Stimulated activated CD4-positive, alpha-beta T cell treated with anti-CD3 and anti-CD28 coated beads, Interleukin-2, amount 100 ng/mL, for 4 hours (primary cell): ENCODE results near the gene RNF115.
A peak's percentile ranks its signal among the peaks of the same experiment; 100 is the strongest.
"Not testable (repeated sequence)": the region's sequence is repeated elsewhere in the genome, so short reads cannot be mapped to it uniquely, and the experiment has no call there.

Experiments used
- DNase-seq: peaks from one replicate; pipeline ENCODE4 v3.0.0-alpha.2; 2020; ENCODE audit warnings: low read depth

RNF115 gene

GRCh38 chr1:145823565-145824498 is at the start of gene RNF115, which contains the start of gene POLR3C:
TSS of gene RNF115 (minus strand) at chr1:145824095. CDS start at chr1:145823873, 222 bp downstream.
TSS of gene POLR3C (plus strand) at chr1:145824200. CDS start at chr1:145825777, 1,577 bp downstream.
- DNase-seq = peak; percentile 77

DNA sequence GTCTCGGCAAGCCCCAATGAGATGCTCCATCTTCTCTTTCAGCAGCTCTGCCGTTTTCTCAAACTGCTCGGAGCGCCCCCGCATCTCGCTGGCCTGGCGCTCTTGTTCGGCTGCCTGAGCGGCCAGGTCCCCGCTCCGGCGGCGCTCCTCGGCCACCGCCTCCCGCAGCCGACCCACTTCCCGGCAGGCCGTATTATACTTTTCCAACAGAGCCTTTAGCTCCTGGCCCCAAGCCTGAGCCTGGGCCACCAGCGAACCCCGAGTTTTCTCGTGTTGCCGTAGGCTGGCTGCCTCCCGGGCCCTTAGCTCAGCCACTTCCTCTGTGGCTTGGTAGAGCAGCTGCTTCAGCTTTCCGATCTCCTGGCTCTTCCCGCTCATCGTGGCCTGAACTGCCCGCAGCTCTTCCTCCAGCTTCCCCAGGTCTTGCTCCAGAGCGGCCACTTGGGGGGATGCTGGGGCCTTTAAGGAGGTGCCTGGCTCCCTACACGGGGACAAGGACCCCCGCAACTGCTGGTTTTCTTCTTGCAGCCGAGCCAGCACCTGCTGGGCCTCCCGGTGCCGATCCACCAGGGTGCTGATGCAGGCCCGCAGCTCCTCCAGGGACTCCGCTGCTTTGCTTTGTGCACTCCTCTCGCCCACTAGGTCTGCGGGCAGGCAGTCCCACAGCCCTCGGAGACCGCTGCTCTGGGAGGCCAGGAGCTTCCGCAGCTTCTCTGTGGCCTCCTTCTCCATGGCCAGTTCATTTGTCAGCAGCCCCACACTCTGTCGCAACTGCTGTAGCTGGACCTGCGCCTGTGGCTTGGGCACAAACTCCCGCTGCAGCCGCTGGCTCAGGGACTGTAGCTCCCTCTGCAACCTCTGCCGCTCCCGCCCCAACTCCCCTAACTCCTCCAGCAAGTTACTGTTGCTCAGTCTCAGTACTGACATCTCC is 48.4 kb upstream of the RNF115 start:
- no peak for DNase-seq

GRCh38 chr1:145868232-145868631 is 44.3 kb upstream of the RNF115 start:
- no peak for DNase-seq

- no peak for DNase-seq
Observed at GRCh38 chr1:145863282-145864018, 39.6 kb upstream of the RNF115 start.

DNA sequence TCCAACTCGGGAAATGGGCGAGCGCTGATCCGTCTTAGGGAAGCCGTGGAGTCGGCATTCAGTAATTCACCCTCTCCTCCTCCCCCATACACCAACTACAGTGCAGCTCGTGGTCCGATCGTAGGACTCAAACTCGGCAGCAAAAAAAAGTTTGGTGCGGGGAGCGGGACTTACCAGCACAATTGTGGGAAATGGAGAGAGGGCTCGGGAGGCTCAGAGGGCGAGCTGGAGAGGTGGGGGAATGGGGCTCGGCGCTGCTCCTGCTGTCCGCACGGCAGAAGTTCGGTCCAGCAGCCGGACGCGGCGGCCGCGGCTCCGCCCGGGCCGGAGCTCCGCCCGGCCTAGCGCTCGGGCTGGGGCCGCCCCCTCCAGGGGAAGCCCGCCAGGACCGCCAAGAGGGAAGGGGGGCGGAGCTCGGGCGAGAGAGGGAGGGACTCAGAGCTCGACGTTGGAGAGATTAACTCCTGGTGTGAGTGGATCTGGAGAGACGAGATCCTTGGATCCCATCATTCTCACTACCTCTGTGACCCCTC is 35.7 kb upstream of the RNF115 start:
- peak; percentile 60 for DNase-seq

DNA sequence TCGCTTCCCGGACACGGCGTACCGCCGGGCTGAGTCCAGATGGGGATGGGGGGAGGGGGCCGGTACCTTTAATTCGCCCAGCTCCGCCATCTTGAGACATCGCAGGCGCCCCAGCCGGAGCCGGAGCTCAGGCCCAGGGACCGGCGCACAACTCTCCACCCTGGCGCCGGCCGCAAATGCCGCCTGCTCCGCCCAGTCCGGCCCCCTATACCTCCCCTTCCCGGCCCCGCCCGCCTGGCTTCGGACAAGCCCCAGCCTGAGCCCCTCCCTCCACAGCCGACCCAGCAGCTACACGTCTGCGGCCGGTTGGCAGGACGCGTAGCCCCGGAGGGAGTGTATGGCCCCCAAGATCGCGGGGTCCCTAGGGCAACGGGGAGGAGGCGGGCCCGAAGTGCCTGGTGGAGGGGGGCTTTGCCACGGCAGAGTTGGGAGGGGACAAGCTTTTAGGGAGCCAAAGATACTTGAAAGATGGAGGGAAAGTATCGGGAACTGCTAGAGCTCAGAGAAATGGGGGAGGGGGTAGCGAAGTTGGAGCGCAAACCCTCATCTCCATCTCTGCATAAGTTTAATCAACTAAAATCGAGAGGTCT is 35.1 kb upstream of the RNF115 start, which contains the start of gene PIAS3:
Gene PIAS3, minus strand, starts transcription at position 181 of the 590 bp plus-strand sequence. Its CDS starts 91 bp downstream, at position 90.
- peak; percentile 67 for DNase-seq

DNA sequence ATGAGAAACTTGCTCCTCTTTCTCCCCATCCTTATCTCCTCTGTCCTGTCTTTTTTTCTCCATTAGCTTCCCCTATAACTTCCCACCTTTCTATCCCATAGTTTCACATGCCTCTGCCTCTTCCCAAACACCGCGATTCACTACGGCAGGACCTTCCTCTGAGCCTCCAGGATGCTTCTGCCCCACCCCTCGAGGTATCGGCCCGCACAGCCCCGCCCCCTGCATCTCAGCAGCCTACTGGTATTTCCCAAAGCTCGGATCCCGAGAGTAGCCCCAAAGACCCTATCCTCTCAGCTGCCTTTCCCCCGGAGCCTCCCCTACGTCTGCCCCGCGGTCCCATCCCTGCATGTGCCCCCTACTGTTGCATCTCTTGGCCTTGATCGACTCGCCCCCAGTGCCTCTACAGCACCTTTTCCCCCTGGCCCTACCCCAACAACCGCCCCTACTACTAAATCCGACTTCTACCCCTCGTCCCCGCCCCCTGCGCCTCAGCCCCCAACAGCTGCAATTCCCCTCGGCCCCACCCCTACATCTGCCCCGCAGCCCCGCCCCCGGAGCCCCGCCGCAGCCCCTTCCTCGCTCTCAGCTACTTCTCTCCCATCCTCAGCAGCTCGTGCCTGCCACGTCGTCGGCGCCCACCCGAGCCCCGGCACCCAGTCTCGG is 34.5 kb upstream of the RNF115 start:
- no peak for DNase-seq

DNA sequence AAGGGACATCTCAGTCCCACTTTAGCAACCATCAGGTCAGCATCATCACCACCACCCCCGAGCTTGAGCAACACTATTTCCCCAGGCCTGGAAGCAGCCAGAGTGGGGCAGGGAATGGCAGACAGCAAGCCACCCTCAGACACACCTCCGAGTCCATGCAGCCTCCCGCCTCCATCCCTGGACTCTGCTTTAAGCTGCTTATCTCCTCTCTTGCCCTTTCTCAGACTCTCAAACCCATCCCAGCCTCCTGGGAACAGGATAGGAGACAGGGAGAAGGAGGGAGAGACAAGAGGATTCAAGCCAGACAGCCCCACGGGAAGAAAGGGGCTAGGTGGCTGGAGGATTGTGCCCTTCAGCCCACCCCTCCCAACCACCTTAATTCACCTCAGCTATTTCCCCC is 33.3 kb upstream of the RNF115 start:
- DNase-seq = no peak

GRCh38 chr1:145855426-145855948 is 31.6 kb upstream of the RNF115 start:
- DNase-seq = no peak

- no peak for DNase-seq
Observed at GRCh38 chr1:145849356-145850160, 25.7 kb upstream of the RNF115 start.

DNA sequence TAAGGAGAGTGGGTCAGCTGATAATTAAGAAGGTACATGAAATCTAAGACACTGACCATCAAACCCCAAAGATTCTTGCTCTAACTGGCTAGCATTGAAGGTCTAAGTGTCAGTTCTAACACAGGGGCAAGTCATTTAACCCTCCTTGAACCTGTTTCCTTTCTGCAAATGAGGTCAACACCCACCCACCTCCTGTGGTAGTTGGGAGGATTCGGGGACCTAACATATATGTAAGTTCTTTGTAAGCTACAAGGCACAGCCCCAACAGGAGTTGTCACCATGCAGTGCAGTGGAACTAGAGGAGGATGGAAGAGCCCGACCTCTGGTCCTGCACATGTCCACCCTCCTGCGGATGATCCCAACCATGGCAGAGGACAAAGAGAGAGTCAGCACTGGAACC is 23.9 kb upstream of the RNF115 start:
- no peak for DNase-seq

GRCh38 chr1:145846201-145846612 is 22.3 kb upstream of the RNF115 start:
- no peak for DNase-seq

GRCh38 chr1:145845514-145846161 is 21.7 kb upstream of the RNF115 start, which contains the start of gene NUDT17:
TSS of gene NUDT17 (plus strand) at chr1:145845630. CDS start at chr1:145845641, 11 bp downstream.
- peak; percentile 62 for DNase-seq

GRCh38 chr1:145845144-145845513 is 21.2 kb upstream of the RNF115 start:
- DNase-seq = no peak

- DNase-seq = no peak
Observed at GRCh38 chr1:145843031-145843430, 19.1 kb upstream of the RNF115 start.

- no peak for DNase-seq
Observed at GRCh38 chr1:145837656-145838055, 13.8 kb upstream of the RNF115 start.

- not testable (repeated sequence) for DNase-seq
Observed at GRCh38 chr1:145830810-145831209, 6.9 kb upstream of the RNF115 start.

- no peak for DNase-seq
Observed at GRCh38 chr1:145828367-145829026, 4.6 kb upstream of the RNF115 start.
